Measurements from ENCODE around the gene UFSP1.

DNA sequence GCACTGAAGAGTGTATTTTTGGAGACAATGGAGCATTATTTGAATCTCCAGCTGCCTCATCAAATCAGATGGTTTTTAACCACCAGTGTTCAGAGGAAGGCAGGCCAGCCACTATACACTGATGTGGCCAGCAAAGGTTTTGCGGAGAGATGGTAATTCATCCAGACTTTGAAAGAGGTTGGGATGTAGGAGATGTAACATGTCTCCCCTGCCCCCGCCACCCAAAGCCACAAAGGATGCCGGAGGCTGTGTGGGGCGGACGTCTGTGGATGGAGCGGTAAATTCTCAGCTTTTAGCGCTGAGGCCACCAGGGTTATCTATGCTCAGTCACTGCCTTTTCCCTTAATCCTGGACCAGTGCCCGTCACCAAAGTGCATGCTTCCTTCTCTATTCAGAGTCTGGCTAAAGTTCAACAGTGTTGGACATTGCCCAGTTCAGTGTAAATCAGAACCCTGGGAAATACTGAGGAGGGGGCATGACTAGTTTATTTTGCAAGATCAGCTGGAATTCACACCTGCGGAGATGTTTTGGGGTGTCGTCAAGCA, 26.0 kb downstream of the UFSP1 start:
- TF ChIP-seq, protein P1, sequence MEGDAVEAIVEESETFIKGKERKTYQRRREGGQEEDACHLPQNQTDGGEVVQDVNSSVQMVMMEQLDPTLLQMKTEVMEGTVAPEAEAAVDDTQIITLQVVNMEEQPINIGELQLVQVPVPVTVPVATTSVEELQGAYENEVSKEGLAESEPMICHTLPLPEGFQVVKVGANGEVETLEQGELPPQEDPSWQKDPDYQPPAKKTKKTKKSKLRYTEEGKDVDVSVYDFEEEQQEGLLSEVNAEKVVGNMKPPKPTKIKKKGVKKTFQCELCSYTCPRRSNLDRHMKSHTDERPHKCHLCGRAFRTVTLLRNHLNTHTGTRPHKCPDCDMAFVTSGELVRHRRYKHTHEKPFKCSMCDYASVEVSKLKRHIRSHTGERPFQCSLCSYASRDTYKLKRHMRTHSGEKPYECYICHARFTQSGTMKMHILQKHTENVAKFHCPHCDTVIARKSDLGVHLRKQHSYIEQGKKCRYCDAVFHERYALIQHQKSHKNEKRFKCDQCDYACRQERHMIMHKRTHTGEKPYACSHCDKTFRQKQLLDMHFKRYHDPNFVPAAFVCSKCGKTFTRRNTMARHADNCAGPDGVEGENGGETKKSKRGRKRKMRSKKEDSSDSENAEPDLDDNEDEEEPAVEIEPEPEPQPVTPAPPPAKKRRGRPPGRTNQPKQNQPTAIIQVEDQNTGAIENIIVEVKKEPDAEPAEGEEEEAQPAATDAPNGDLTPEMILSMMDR (IDR thresholded peaks at IDR 0.05): no peak
- no peak for TF ChIP-seq POLR2A (IDR thresholded peaks at IDR 0.05)

Data from prostate gland (tissue), 2 donors.